ENCODE data around the gene TGFBR3.

TGFBR3 gene

DNA sequence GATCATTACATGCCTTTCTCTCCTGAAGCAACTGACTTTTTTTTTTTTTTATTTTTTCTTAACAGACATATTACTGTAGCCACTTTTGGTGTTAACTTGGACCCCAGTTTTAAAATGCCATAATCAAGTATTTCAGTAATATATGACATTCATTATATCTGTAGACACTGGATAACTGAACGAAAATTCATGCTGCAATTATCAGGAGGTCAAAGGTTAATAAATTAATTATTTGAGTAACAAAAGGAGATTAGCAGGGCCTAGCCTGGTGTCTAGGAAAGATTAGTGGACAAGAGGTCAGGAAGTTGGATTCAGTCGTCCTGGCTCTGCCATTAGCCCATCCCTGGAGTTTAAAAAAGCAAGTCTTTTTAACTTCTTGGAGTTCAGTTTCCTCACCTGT is 168.1 kb downstream of the TGFBR3 start:
- no peaks in the 10 kb centered on the region for H3K4me1 ChIP-seq (ENCODE audit: low read depth, poor library complexity, severe bottlenecking)
- H4K20me1 ChIP-seq (ENCODE audit: insufficient read depth) = no peaks in the 10 kb centered on the region
- TF ChIP-seq, protein P1, sequence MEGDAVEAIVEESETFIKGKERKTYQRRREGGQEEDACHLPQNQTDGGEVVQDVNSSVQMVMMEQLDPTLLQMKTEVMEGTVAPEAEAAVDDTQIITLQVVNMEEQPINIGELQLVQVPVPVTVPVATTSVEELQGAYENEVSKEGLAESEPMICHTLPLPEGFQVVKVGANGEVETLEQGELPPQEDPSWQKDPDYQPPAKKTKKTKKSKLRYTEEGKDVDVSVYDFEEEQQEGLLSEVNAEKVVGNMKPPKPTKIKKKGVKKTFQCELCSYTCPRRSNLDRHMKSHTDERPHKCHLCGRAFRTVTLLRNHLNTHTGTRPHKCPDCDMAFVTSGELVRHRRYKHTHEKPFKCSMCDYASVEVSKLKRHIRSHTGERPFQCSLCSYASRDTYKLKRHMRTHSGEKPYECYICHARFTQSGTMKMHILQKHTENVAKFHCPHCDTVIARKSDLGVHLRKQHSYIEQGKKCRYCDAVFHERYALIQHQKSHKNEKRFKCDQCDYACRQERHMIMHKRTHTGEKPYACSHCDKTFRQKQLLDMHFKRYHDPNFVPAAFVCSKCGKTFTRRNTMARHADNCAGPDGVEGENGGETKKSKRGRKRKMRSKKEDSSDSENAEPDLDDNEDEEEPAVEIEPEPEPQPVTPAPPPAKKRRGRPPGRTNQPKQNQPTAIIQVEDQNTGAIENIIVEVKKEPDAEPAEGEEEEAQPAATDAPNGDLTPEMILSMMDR (conservative IDR thresholded peaks at IDR 0.05; ENCODE audit: low read depth, low read length) = no peak
- H3K27ac ChIP-seq = no peak overlapping the region
- no peaks in the 10 kb centered on the region for H3K36me3 ChIP-seq (ENCODE audit: insufficient read depth)
- no peaks in the 10 kb centered on the region for H3K27me3 ChIP-seq (ENCODE audit: insufficient read depth, low read depth)
- no peaks in the 10 kb centered on the region for H3K79me2 ChIP-seq (ENCODE audit: insufficient read depth, low read depth)
- no peak overlapping the region for H2AFZ ChIP-seq (ENCODE audit: low read depth)
- no peak overlapping the region for H3K4me3 ChIP-seq (IDR thresholded peaks at IDR 0.05; ENCODE audit: insufficient read depth, low read depth, low read length)
- H3K4me2 ChIP-seq = no peak overlapping the region
- H3K9ac ChIP-seq = no peak overlapping the region

DNA sequence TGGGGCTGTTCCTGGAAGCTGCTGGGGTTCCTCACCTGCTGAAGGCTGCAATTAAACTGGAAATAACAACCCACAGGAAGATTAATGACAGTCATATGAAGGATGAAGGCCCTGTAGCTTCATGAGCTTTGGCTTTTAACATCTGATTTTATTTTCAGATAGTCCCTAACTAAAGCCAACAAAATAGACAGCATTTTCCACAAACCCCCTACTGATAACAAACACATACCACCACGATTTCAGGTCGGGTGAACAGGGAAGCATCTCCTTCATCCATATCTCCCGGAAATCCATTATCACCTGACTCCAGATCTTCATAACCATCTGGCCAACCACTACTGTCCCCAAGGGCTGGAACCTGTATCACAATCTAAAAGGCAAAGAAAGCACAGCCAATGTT is 169.6 kb downstream of the TGFBR3 start:
- Histone ChIP-seq H3K36me3 (ENCODE audit: insufficient read depth) (no peaks in the 10 kb centered on the region), H4K20me1 (ENCODE audit: insufficient read depth) (no peaks in the 10 kb centered on the region), H2AFZ (ENCODE audit: low read depth) (no peak overlapping the region), H3K4me3 (IDR thresholded peaks at IDR 0.05; ENCODE audit: insufficient read depth, low read depth, low read length) (no peak overlapping the region), H3K4me2 (no peak overlapping the region), H3K79me2 (ENCODE audit: insufficient read depth, low read depth) (no peaks in the 10 kb centered on the region), H3K27me3 (ENCODE audit: insufficient read depth, low read depth) (no peaks in the 10 kb centered on the region), H3K27ac (no peak overlapping the region), H3K4me1 (ENCODE audit: low read depth, poor library complexity, severe bottlenecking) (no peaks in the 10 kb centered on the region), H3K9ac (no peak overlapping the region)
- TF ChIP-seq, protein P1 (conservative IDR thresholded peaks at IDR 0.05; ENCODE audit: low read depth, low read length) = no peak

DNA sequence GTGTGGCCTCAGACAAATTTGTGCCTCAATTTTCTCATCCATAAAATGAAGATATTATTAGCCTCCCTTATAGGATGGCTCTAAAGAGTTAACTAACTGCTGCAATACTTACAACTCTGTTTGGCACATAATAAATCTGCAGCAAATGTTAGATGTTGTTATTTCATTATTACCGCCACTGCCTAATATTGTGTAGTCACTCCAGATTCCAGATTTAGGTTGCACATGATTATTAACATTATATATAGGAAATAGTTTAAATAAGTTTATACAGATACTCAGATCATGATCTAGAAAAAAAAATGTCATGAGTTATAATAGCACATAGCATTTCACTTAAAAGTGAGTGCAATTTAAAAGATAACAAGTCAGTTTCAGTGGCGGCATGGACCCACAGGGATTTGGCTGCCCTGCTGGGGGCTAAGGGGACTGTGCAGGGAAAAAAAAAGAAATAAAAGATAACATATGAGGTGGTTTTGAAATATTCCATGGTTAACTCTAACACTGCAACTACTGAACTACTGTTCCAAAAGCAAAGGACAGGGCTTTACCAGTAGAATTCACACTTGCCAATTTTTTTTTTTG is 170.4 kb downstream of the TGFBR3 start:
- TF ChIP-seq, protein P1 (conservative IDR thresholded peaks at IDR 0.05; ENCODE audit: low read depth, low read length) = no peak

DNA sequence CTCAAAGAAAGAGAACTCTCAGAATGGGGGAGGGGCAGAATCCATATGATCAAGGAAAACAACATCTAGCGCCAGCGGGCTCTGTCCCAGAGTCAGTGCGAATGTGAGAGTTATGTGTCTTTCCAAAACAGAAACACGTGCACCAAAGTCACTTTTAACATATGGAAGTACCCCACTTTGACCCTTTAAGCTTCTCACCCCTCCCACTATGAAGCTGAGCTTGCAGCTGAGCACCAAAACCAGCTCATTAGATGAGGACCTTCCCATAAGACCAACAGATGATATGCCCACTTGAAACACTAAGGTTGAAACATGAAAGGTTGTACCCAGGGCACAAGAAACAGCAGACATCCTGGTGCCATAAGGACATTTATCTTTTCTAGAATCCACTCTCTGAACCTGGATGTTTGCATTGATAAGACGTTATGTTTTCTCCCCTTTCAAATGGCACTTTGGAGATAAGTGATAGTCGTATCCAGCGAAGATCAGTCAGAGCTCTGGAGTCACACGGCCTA is 171.0 kb downstream of the TGFBR3 start:
- H3K4me1 ChIP-seq (ENCODE audit: low read depth, poor library complexity, severe bottlenecking) = no peaks in the 10 kb centered on the region

More for the DNA sequence above, 170.4 kb downstream of the TGFBR3 start:
- H3K27me3 ChIP-seq (ENCODE audit: insufficient read depth, low read depth) = no peaks in the 10 kb centered on the region
- H3K9ac ChIP-seq = no peak overlapping the region
- H3K4me2 ChIP-seq = no peak overlapping the region
- H3K27ac ChIP-seq = no peak overlapping the region
- H3K79me2 ChIP-seq (ENCODE audit: insufficient read depth, low read depth) = no peaks in the 10 kb centered on the region
- no peak overlapping the region for H3K4me3 ChIP-seq (IDR thresholded peaks at IDR 0.05; ENCODE audit: insufficient read depth, low read depth, low read length)
- no peak overlapping the region for H2AFZ ChIP-seq (ENCODE audit: low read depth)
- no peaks in the 10 kb centered on the region for H3K36me3 ChIP-seq (ENCODE audit: insufficient read depth)
- H3K4me1 ChIP-seq (ENCODE audit: low read depth, poor library complexity, severe bottlenecking) = no peaks in the 10 kb centered on the region
- no peaks in the 10 kb centered on the region for H4K20me1 ChIP-seq (ENCODE audit: insufficient read depth)

More for the DNA sequence above, 171.0 kb downstream of the TGFBR3 start:
- H3K4me2 ChIP-seq = no peak overlapping the region
- TF ChIP-seq, protein P1 (conservative IDR thresholded peaks at IDR 0.05; ENCODE audit: low read depth, low read length) = no peak
- no peak overlapping the region for H2AFZ ChIP-seq (ENCODE audit: low read depth)
- H3K9ac ChIP-seq = no peak overlapping the region
- no peaks in the 10 kb centered on the region for H3K27me3 ChIP-seq (ENCODE audit: insufficient read depth, low read depth)
- H3K79me2 ChIP-seq (ENCODE audit: insufficient read depth, low read depth) = no peaks in the 10 kb centered on the region
- H3K36me3 ChIP-seq (ENCODE audit: insufficient read depth) = no peaks in the 10 kb centered on the region
- H3K4me3 ChIP-seq (IDR thresholded peaks at IDR 0.05; ENCODE audit: insufficient read depth, low read depth, low read length) = no peak overlapping the region
- no peaks in the 10 kb centered on the region for H4K20me1 ChIP-seq (ENCODE audit: insufficient read depth)
- no peak overlapping the region for H3K27ac ChIP-seq
